Right lobe of liver (tissue), 4 donors: ENCODE measurements around the gene TNFRSF6B.

Experiments
- POLR2A ChIP-seq: fragments of 450-650 bp; IDR thresholded peaks from one replicate; pipeline ENCODE4 v1.6.1; 2017; ENCODE audit warnings: antibody characterized with exemption, mild to moderate bottlenecking
- TF ChIP-seq, protein P1 (sequence below), 4 donors: fragments of 200-600 bp in 3 of 4; fragments of 450-650 bp in 1 of 4; IDR thresholded peaks; one replicate each; pipeline versions ENCODE4 v1.5.1 to v1.8.0; 2016 to 2022; ENCODE audit warnings: antibody characterized with exemption in 4 of 4, mild to moderate bottlenecking in 2 of 4
- donor health status: DM: no; HTN: no; CAD: no.
- donor health status: DM: no; HTN: no; CAD: no.
- donor health status: DM: no; HTN: yes; CAD: no.

DNA sequence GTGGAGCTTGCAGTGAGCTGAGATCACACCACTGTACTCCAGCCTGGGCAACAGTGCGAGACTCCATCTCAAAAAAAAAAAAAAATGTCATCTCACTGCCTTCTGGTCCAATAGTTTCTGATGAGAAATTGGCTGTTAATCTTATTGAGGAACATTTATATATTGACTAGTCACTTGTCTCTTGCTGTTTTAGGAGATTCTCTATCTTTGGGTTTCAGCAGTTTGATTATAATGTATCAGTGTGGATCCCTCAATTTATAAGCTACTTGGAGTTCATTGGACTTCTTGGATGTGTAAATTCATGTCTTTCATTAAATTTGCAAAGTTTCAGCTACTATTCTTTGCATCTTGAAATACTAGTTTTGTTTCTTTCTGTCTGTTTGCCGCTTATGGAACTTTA is 22.5 kb downstream of the TNFRSF6B start:
- TF ChIP-seq, protein P1, sequence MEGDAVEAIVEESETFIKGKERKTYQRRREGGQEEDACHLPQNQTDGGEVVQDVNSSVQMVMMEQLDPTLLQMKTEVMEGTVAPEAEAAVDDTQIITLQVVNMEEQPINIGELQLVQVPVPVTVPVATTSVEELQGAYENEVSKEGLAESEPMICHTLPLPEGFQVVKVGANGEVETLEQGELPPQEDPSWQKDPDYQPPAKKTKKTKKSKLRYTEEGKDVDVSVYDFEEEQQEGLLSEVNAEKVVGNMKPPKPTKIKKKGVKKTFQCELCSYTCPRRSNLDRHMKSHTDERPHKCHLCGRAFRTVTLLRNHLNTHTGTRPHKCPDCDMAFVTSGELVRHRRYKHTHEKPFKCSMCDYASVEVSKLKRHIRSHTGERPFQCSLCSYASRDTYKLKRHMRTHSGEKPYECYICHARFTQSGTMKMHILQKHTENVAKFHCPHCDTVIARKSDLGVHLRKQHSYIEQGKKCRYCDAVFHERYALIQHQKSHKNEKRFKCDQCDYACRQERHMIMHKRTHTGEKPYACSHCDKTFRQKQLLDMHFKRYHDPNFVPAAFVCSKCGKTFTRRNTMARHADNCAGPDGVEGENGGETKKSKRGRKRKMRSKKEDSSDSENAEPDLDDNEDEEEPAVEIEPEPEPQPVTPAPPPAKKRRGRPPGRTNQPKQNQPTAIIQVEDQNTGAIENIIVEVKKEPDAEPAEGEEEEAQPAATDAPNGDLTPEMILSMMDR (IDR thresholded peaks at IDR 0.05), result no peak
- no peak for TF ChIP-seq POLR2A
